Measurements from ENCODE around the gene AMMECR1.

DNA sequence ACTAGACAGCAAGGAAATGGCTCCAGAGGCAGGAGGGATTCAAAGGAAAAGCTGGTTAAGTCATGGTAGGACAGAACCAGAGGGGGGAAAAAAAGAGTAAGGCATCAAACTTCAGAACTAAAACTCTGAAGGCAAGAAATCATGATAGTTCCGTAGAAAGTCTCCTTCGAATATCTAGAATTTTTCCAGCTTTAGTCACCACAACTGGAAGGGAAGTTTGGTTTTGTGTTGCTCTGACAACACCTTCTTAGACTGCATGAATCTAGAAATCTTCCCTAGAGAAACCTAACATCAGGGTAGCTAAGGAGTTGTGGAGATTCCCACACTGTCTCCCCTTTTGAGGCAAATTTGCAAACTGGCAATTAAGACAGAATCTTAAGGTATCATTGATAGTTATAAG, 33.7 kb downstream of the AMMECR1 start:
- TF ChIP-seq POLR2A (IDR thresholded peaks at IDR 0.05) = no peak
- no peak for TF ChIP-seq CTCF (IDR thresholded peaks at IDR 0.05)
